ENCODE results near the gene TACC3. TPM values are rescaled to one million over a fixed set of nuclear protein-coding genes. Genes with fewer than 3 reads are reported as not detected.
A peak's percentile ranks its signal among the peaks of the same experiment; 100 is the strongest.

The TACC3 gene
- total RNA-seq, 1 experiment from 2014 or later: 21.5 TPM

DNA sequence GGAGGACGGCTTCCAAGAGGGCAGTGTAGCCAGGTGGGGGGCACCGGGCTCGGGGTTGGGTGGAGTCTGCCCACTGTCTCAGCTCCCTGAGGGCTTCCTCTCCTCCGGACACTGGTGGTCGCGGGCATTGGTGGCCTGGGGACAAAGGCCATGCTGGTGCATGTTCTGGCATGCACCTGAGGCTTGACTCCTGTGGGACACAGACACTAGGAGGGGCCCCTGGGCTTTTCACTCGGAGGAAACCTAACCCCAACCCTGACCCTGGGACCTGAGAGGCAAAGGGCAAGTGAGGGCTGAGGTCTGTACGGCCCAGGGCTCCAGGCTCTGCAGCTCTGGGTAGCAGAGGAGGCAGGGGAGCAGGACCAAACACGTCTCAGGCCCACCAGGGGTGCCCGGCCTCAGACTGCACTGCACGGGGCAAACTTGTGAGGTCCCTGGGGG is 49.5 kb downstream of the TACC3 start:
- H3K27me3 ChIP-seq (replicated peaks): no peaks in the 10 kb centered on the region
- no peak overlapping the region for H3K4me3 ChIP-seq
- H3K27ac ChIP-seq: no peak overlapping the region
- H3K9me3 ChIP-seq (replicated peaks): no peaks in the 10 kb centered on the region
- H3K36me3 ChIP-seq: no peaks in the 10 kb centered on the region
- H3K4me1 ChIP-seq (replicated peaks): no peaks in the 10 kb centered on the region
- no peak for DNase-seq (ENCODE audit: low read depth in 1 of 2, low spot score in 2 of 2)

DNA sequence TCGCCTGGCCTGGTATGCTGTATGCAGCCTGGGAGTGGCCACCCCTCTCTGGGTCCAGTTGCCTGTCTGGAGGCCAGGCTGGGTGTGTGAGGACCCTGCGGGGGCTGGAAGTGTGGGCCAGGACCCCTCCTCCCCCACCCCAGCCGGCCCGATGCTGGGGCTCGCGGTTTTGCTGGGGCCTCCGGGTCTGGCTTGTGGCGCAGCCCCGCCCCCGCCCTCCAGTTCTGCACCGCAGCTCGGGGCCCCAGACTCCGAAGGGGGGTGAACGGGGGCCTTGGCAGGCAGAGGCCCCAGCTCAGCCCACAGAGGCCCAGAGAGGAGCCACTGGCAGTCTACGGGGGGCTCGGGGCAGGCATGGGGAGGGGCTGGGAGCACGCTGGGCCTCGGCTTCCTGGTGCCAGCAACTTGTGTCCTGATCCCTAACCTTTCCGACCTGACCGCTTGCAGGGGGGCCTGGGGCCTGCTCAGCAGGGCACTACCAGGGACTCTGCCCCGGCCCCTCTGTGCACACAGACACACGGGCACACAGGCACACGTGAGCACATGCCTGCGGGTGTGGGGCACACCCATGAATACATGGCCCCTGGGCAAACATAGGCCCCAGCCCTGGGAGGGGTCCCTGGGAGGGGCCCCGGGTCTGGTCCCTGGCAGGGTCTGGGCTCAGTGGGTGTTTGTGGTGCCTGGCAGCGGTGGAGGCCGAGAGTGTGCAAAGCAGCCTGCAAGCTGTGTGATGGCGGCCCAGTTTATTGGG is 50.4 kb downstream of the TACC3 start:
- no peaks in the 10 kb centered on the region for H3K27me3 ChIP-seq (replicated peaks)
- no peak overlapping the region for H3K27ac ChIP-seq
- H3K4me3 ChIP-seq: no peak overlapping the region
- no peaks in the 10 kb centered on the region for H3K4me1 ChIP-seq (replicated peaks)
- H3K36me3 ChIP-seq: no peaks in the 10 kb centered on the region
- DNase-seq (ENCODE audit: low read depth in 1 of 2, low spot score in 2 of 2): no peak
- H3K9me3 ChIP-seq (replicated peaks): no peaks in the 10 kb centered on the region

DNA sequence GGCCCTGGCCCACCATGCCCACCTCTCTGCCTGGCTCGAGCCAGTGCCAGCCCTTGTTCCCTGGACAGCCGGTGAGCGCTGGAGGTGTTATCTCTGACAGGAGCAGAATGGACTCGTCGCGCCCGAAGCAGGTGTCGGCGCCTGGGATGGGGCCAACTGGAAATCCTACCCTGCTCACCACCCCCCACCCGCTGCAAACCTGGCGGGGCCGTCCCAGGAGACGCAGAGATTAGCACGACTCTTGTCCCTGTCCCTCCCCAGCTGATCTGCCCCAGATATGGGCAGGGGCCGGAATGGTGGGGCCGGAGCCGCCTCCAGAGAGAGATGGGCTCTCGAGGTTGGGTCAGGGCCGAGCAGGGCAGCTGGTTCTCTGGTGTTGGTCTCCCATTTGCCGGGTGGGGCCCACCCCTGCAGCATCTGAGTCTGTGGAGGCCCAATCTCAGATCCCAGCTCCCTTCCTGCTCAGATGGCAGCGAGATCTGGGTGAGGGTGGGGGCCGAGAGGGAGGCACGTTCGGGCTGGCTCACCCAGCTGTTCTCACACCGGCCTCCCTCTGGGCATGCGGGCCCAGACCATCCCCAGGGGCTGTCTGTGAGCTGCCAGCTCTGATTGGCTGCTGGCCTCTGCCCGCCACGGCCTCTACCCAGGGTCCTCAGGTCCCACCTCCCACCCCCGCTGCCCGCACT is 51.7 kb downstream of the TACC3 start:
- Histone ChIP-seq H3K27ac (no peak overlapping the region), H3K36me3 (no peaks in the 10 kb centered on the region), H3K27me3 (replicated peaks) (no peaks in the 10 kb centered on the region), H3K4me3 (no peak overlapping the region), H3K4me1 (replicated peaks) (peaks cover 5% of the 10 kb centered on the region), H3K9me3 (replicated peaks) (no peaks in the 10 kb centered on the region)
- no peak for DNase-seq (ENCODE audit: low read depth in 1 of 2, low spot score in 2 of 2)

DNA sequence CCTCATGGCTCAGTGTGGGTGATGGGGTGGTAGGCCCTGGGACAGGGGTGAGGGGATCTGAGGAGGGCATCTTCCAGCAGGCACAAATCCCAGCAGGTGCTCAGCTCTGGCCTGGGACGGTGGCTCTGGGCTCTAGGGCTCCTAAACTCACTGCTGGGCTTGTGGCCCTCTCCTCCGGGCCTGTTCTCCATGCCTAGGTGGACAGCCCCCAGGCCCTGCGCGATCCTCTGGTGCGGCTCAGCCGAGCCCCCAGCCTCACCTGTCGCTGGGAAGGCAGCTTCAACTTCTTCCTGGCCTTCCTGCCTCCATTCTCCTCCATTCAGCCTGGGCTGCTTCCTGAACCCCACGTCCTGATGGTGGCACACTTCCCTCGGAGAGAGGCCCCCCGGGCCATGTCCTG is 52.4 kb downstream of the TACC3 start:
- H3K9me3 ChIP-seq (replicated peaks): no peaks in the 10 kb centered on the region
- H3K4me3 ChIP-seq: no peak overlapping the region
- H3K27ac ChIP-seq: no peak overlapping the region
- no peak for DNase-seq (ENCODE audit: low read depth in 1 of 2, low spot score in 2 of 2)
- no peaks in the 10 kb centered on the region for H3K36me3 ChIP-seq
- peaks cover 8% of the 10 kb centered on the region for H3K4me1 ChIP-seq (replicated peaks)
- no peaks in the 10 kb centered on the region for H3K27me3 ChIP-seq (replicated peaks)

- H3K4me1 ChIP-seq (replicated peaks): peaks cover 8% of the 10 kb centered on the region
- no peaks in the 10 kb centered on the region for H3K9me3 ChIP-seq (replicated peaks)
- no peak for DNase-seq (ENCODE audit: low read depth in 1 of 2, low spot score in 2 of 2)
- H3K36me3 ChIP-seq: no peaks in the 10 kb centered on the region
- no peaks in the 10 kb centered on the region for H3K27me3 ChIP-seq (replicated peaks)
- no peak overlapping the region for H3K27ac ChIP-seq
- no peak overlapping the region for H3K4me3 ChIP-seq
These were observed 54.6 kb downstream of the TACC3 start for GRCh38 chr4:1775731-1776500.

DNA sequence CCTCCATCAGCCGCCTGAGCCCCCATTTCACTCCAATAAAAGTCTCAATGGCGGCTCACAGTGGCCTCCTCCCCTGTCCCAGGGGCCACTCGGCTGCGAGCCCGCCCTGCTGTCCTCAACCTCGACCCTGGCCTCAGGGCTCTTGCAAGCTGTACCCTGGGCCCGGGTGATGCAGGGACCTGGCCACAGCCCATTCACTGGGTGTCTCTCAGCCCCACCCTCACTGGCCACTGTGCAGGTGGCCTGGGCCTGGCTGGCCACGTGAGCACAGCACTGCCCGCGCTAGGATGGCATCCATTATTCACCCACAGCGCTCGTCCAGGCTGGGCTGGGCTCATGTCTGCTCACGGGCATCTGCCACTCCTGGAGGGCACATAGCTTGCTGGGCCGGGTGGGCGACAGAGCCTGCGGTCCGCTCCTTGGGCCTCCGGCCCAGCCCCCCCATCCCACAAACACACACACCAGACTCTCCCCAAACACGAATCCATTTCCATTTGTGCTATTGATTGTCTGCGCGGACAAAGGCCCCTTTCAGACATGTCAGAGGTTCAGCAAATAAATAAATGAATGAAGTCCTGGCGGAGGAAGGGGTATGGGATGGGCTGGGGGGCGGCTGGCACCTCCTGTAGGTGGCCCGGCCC is 55.3 kb downstream of the TACC3 start:
- Histone ChIP-seq H3K4me3 (no peak overlapping the region), H3K27ac (no peak overlapping the region), H3K9me3 (replicated peaks) (no peaks in the 10 kb centered on the region), H3K27me3 (replicated peaks) (no peaks in the 10 kb centered on the region), H3K4me1 (replicated peaks) (peaks cover 8% of the 10 kb centered on the region), H3K36me3 (no peaks in the 10 kb centered on the region)
- DNase-seq (ENCODE audit: low read depth in 1 of 2, low spot score in 2 of 2): no peak

DNA sequence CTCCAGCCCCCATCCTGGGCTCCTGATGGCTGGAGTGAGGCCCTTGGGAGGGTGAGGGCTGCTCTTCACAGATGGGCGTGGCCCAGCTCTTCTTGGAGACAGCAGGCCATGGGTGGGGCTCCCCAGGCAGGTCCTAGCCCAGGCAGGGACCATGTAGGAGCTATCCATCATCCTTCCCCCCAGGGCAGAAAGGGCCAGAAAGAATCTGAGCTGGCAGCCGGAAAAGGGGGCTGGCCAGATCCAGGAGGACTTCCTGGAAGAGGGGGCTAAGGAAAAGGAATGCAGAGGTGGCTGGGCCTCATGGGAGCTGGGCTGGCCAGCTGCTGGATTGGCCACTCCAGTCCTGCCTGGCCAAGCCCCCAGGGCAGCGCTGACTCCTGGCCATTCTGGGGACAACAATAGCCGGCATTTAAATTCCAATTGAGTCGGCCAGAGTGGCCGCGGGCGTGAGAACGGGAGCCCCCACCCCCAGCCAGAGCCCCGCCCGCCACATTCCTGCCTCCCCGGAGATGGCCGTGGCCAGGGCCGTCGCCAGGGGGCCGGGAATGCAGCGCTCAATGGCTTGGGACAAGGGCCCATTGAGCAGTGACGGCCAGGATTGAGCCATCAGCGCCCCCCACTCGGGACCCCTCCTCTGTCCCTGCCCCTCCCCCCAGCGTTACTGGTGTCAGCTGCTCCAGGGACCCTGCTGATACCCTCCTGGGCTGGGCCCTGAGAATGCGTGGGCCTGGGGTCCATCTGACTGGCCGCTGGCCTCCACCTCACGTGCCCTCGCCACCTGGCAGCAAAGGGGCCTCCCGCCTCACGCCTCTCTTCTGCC is 56.7 kb downstream of the TACC3 start:
- no peak overlapping the region for H3K27ac ChIP-seq
- no peak overlapping the region for H3K4me3 ChIP-seq
- peaks cover 8% of the 10 kb centered on the region for H3K4me1 ChIP-seq (replicated peaks)
- no peaks in the 10 kb centered on the region for H3K27me3 ChIP-seq (replicated peaks)
- DNase-seq (ENCODE audit: low read depth in 1 of 2, low spot score in 2 of 2): peak; percentile 25 to 66
- no peaks in the 10 kb centered on the region for H3K9me3 ChIP-seq (replicated peaks)
- no peaks in the 10 kb centered on the region for H3K36me3 ChIP-seq

DNA sequence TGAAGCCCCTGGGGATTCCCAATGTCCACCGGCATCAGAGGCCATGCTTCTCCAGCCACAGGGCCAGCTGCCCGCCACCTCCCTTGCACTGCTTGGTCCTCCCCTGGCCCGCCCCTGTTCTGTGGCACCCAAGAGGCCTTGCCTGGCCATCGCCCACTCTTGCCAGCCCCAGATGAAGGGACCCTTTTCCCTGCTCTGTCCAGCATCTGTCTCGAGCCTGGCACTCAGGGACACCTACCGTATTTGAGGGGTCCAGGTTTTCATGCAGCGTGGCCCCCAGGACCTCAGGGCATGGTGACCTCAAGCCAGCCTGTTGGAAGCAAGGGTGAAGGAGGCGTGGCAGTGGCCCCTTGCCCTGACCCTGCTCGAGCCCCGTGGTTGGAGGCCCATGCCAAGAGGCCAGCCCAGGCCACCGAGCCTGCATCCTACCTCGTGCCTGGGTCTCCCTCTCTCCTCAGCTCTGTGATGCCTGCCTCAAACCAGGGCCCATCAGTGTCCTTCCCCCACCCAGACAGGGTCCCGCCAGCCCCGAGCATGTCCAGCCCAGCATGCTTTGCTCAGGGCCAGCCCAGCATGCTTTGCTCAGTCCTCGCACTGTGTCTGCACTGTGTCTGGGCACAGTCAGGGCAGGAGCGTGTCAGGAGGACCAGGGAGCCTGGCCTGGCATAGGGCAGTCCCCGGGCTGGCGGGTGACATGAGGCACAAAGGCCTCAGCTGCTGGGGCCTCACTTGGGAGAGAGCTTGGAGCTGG is 57.5 kb downstream of the TACC3 start:
- peaks cover 8% of the 10 kb centered on the region for H3K4me1 ChIP-seq (replicated peaks)
- H3K9me3 ChIP-seq (replicated peaks): no peaks in the 10 kb centered on the region
- no peak for DNase-seq (ENCODE audit: low read depth in 1 of 2, low spot score in 2 of 2)
- H3K36me3 ChIP-seq: no peaks in the 10 kb centered on the region
- H3K27ac ChIP-seq: no peak overlapping the region
- no peaks in the 10 kb centered on the region for H3K27me3 ChIP-seq (replicated peaks)
- no peak overlapping the region for H3K4me3 ChIP-seq

- H3K4me1 ChIP-seq (replicated peaks): peaks cover 8% of the 10 kb centered on the region
- H3K36me3 ChIP-seq: no peaks in the 10 kb centered on the region
- H3K27me3 ChIP-seq (replicated peaks): no peaks in the 10 kb centered on the region
- no peak for DNase-seq (ENCODE audit: low read depth in 1 of 2, low spot score in 2 of 2)
- no peak overlapping the region for H3K27ac ChIP-seq
- H3K4me3 ChIP-seq: no peak overlapping the region
- no peaks in the 10 kb centered on the region for H3K9me3 ChIP-seq (replicated peaks)
These were observed 58.5 kb downstream of the TACC3 start for GRCh38 chr4:1779588-1780382.

- H3K9me3 ChIP-seq (replicated peaks): no peaks in the 10 kb centered on the region
- H3K4me3 ChIP-seq: no peak overlapping the region
- H3K27me3 ChIP-seq (replicated peaks): no peaks in the 10 kb centered on the region
- H3K36me3 ChIP-seq: no peaks in the 10 kb centered on the region
- peaks cover 8% of the 10 kb centered on the region for H3K4me1 ChIP-seq (replicated peaks)
- H3K27ac ChIP-seq: no peak overlapping the region
- no peak for DNase-seq (ENCODE audit: low read depth in 1 of 2, low spot score in 2 of 2)
These were observed 59.1 kb downstream of the TACC3 start for GRCh38 chr4:1780435-1780834.

DNA sequence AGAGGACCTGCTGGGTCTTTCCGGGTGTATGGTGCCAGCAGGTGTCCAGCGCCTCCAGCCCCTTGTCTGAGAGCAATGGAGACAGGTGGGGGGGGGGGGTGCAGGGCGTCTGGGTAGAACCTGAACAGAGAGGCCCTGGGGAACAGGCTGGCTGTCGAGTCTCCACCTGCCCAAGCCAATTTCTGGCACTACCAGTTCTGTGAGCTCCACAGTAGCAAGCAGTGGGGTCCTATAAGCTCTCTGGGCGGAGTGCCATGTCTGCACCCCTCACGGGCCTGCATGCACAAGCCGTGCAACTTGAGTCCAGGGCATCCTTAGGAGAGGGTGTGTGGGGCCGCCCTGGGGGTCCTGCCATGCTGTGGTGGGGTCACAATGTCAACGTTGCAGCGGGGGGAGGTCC is 61.7 kb downstream of the TACC3 start:
- Histone ChIP-seq H3K36me3 (no peaks in the 10 kb centered on the region), H3K9me3 (replicated peaks) (no peaks in the 10 kb centered on the region), H3K4me1 (replicated peaks) (peaks cover 3% of the 10 kb centered on the region), H3K27ac (no peak overlapping the region), H3K4me3 (no peak overlapping the region), H3K27me3 (replicated peaks) (no peaks in the 10 kb centered on the region)
- DNase-seq (ENCODE audit: low read depth in 1 of 2, low spot score in 2 of 2): no peak

DNA sequence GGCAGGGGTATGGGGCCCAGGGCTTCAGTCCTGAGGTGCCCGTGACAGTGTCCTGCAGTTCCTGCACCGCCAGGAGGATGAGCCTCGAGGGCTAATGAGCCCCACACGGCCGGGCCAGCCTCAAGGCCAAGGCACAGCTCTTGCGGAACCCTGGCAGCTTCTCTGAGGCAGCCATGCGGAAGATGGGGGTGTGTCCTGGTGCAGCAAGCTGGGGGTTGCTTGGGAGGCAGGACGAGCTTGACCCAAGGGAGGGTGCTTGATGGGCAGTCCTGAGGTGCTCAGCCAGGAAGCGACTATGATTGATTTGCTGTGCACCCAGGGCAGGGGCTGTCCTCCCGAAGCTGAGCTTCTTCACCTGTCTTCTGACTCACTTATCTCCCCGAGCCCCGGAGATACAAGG is 62.6 kb downstream of the TACC3 start:
- Histone ChIP-seq H3K27ac (no peak overlapping the region), H3K27me3 (replicated peaks) (no peaks in the 10 kb centered on the region), H3K4me1 (replicated peaks) (no peaks in the 10 kb centered on the region), H3K4me3 (no peak overlapping the region), H3K36me3 (no peaks in the 10 kb centered on the region), H3K9me3 (replicated peaks) (no peaks in the 10 kb centered on the region)
- DNase-seq (ENCODE audit: low read depth in 1 of 2, low spot score in 2 of 2): no peak
